ENCODE data around the gene RYR2.

DNA sequence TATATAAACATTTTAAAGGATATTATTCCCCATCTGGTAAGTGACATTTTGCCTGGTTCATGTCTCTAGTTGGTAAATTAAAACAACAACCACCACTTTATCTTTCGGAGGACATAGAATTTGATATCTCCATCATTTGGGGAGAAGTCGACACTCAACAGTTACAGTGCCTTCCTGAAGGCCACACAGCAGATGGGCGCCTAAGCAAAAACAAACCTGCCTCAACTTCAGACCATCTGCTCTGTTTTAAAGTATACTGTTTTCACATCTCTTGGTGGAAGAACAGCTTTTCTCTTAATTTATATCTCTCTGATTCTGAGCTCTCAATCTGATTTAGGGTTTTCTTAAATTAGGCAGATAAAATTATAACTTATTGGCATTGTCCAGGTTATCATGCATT lies 282.2 kb downstream of the RYR2 start:
- TF ChIP-seq, protein P1, sequence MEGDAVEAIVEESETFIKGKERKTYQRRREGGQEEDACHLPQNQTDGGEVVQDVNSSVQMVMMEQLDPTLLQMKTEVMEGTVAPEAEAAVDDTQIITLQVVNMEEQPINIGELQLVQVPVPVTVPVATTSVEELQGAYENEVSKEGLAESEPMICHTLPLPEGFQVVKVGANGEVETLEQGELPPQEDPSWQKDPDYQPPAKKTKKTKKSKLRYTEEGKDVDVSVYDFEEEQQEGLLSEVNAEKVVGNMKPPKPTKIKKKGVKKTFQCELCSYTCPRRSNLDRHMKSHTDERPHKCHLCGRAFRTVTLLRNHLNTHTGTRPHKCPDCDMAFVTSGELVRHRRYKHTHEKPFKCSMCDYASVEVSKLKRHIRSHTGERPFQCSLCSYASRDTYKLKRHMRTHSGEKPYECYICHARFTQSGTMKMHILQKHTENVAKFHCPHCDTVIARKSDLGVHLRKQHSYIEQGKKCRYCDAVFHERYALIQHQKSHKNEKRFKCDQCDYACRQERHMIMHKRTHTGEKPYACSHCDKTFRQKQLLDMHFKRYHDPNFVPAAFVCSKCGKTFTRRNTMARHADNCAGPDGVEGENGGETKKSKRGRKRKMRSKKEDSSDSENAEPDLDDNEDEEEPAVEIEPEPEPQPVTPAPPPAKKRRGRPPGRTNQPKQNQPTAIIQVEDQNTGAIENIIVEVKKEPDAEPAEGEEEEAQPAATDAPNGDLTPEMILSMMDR (IDR thresholded peaks at IDR 0.05; ENCODE audit: low read depth, low read length) = no peak
- TF ChIP-seq EZH2phosphoT487 (IDR thresholded peaks at IDR 0.05; ENCODE audit: low read depth) = no peak

Measured in OCI-LY3 (cell line).